Measurements from ENCODE around the gene PCCA. TPM values are rescaled to one million over a fixed set of nuclear protein-coding genes. Genes with fewer than 3 reads are reported as not detected.

Gene PCCA
- total and polyA plus RNA-seq, 5 donors: 35.6 to 56.2 (median 54.6) TPM

- ATAC-seq (no peak), DNase-seq (no peak)
- Histone ChIP-seq H3K4me3 (ENCODE audit: low read length) (no peak overlapping the region), H3K27me3 (ENCODE audit: control insufficient read depth, insufficient read depth) (no peaks in the 10 kb centered on the region), H3K4me1 (ENCODE audit: control insufficient read depth, insufficient read depth, low read length) (no peaks in the 10 kb centered on the region), H3K27ac (ENCODE audit: low read length) (no peak overlapping the region), H3K9me3 (ENCODE audit: control insufficient read depth, low read length) (no peaks in the 10 kb centered on the region)
- intact Hi-C loops (cut with DNase I): no loop called here
- WGBS: 83% methylated on average over 3 of the region's 3 CpGs
Observed at GRCh38 chr13:100196375-100196774, 107.5 kb downstream of the PCCA start.

GRCh38 chr13:100197116-100197515 is 108.2 kb downstream of the PCCA start:
- Histone ChIP-seq H3K27me3 (ENCODE audit: control insufficient read depth, insufficient read depth) (no peaks in the 10 kb centered on the region), H3K4me1 (ENCODE audit: control insufficient read depth, insufficient read depth, low read length) (no peaks in the 10 kb centered on the region), H3K4me3 (ENCODE audit: low read length) (no peak overlapping the region), H3K9me3 (ENCODE audit: control insufficient read depth, low read length) (no peaks in the 10 kb centered on the region), H3K27ac (ENCODE audit: low read length) (no peak overlapping the region)
- ATAC-seq (no peak), DNase-seq (no peak)
- 100% methylated on average over 1 of the region's 1 CpG for WGBS
- intact Hi-C loops (cut with DNase I): no loop called here

- H3K27me3 ChIP-seq (ENCODE audit: control insufficient read depth, insufficient read depth): no peaks in the 10 kb centered on the region
- no peak overlapping the region for H3K4me3 ChIP-seq (ENCODE audit: low read length)
- 75% methylated on average over 5 of the region's 5 CpGs for WGBS
- no peaks in the 10 kb centered on the region for H3K9me3 ChIP-seq (ENCODE audit: control insufficient read depth, low read length)
- intact Hi-C loops (cut with DNase I): no loop called here
- peak in 1 of 2 donors; percentile 24 for ATAC-seq
- H3K27ac ChIP-seq (ENCODE audit: low read length): no peak overlapping the region
- no peaks in the 10 kb centered on the region for H3K4me1 ChIP-seq (ENCODE audit: control insufficient read depth, insufficient read depth, low read length)
- DNase-seq: no peak
Observed at GRCh38 chr13:100197591-100198365, 108.9 kb downstream of the PCCA start.

- Histone ChIP-seq H3K9me3 (ENCODE audit: control insufficient read depth, low read length) (no peaks in the 10 kb centered on the region), H3K4me3 (ENCODE audit: low read length) (no peak overlapping the region), H3K4me1 (ENCODE audit: control insufficient read depth, insufficient read depth, low read length) (no peaks in the 10 kb centered on the region), H3K27ac (ENCODE audit: low read length) (no peak overlapping the region), H3K27me3 (ENCODE audit: control insufficient read depth, insufficient read depth) (no peaks in the 10 kb centered on the region)
- DNase-seq (no peak), ATAC-seq (no peak)
- intact Hi-C loops (cut with DNase I): no loop called here
- WGBS: 71% methylated on average over 6 of the region's 6 CpGs
Observed at GRCh38 chr13:100203696-100204367, 114.9 kb downstream of the PCCA start.

GRCh38 chr13:100208002-100208401 is 119.1 kb downstream of the PCCA start:
- no peaks in the 10 kb centered on the region for H3K4me1 ChIP-seq (ENCODE audit: control insufficient read depth, insufficient read depth, low read length)
- no peaks in the 10 kb centered on the region for H3K27me3 ChIP-seq (ENCODE audit: control insufficient read depth, insufficient read depth)
- no peak for DNase-seq
- no peak for ATAC-seq
- H3K27ac ChIP-seq (ENCODE audit: low read length): no peak overlapping the region
- 93% methylated on average over 4 of the region's 4 CpGs for WGBS
- no peaks in the 10 kb centered on the region for H3K9me3 ChIP-seq (ENCODE audit: control insufficient read depth, low read length)
- intact Hi-C loops (cut with DNase I): no loop called here
- H3K4me3 ChIP-seq (ENCODE audit: low read length): no peak overlapping the region

GRCh38 chr13:100208626-100209025 is 119.7 kb downstream of the PCCA start:
- 85% methylated on average over 2 of the region's 2 CpGs for WGBS
- H3K27me3 ChIP-seq (ENCODE audit: control insufficient read depth, insufficient read depth): no peaks in the 10 kb centered on the region
- DNase-seq: no peak
- intact Hi-C loops (cut with DNase I): no loop called here
- no peak overlapping the region for H3K27ac ChIP-seq (ENCODE audit: low read length)
- no peak for ATAC-seq
- no peak overlapping the region for H3K4me3 ChIP-seq (ENCODE audit: low read length)
- H3K4me1 ChIP-seq (ENCODE audit: control insufficient read depth, insufficient read depth, low read length): no peaks in the 10 kb centered on the region
- no peaks in the 10 kb centered on the region for H3K9me3 ChIP-seq (ENCODE audit: control insufficient read depth, low read length)

- 88% methylated on average over 8 of the region's 8 CpGs for WGBS
- Histone ChIP-seq H3K27ac (ENCODE audit: low read length) (no peak overlapping the region), H3K9me3 (ENCODE audit: control insufficient read depth, low read length) (no peaks in the 10 kb centered on the region), H3K4me3 (ENCODE audit: low read length) (no peak overlapping the region), H3K4me1 (ENCODE audit: control insufficient read depth, insufficient read depth, low read length) (no peaks in the 10 kb centered on the region), H3K27me3 (ENCODE audit: control insufficient read depth, insufficient read depth) (no peaks in the 10 kb centered on the region)
- DNase-seq (no peak), ATAC-seq (no peak)
- intact Hi-C loops (cut with DNase I): no loop called here
Observed at GRCh38 chr13:100209857-100210825, 121.2 kb downstream of the PCCA start.

- 78% methylated on average over 4 of the region's 4 CpGs for WGBS
- Histone ChIP-seq H3K27ac (ENCODE audit: low read length) (no peak overlapping the region), H3K9me3 (ENCODE audit: control insufficient read depth, low read length) (no peaks in the 10 kb centered on the region), H3K4me1 (ENCODE audit: control insufficient read depth, insufficient read depth, low read length) (no peaks in the 10 kb centered on the region), H3K4me3 (ENCODE audit: low read length) (no peak overlapping the region), H3K27me3 (ENCODE audit: control insufficient read depth, insufficient read depth) (no peaks in the 10 kb centered on the region)
- no peak for ATAC-seq
- DNase-seq: no peak
- intact Hi-C loops (cut with DNase I): no loop called here
Observed at GRCh38 chr13:100211016-100211710, 122.3 kb downstream of the PCCA start.

- Histone ChIP-seq H3K4me1 (ENCODE audit: control insufficient read depth, insufficient read depth, low read length) (no peaks in the 10 kb centered on the region), H3K9me3 (ENCODE audit: control insufficient read depth, low read length) (no peaks in the 10 kb centered on the region), H3K27me3 (ENCODE audit: control insufficient read depth, insufficient read depth) (no peaks in the 10 kb centered on the region), H3K4me3 (ENCODE audit: low read length) (no peak overlapping the region), H3K27ac (ENCODE audit: low read length) (no peak overlapping the region)
- intact Hi-C loops (cut with DNase I): no loop called here
- ATAC-seq: no peak
- WGBS: 76% methylated on average over 2 of the region's 2 CpGs
- DNase-seq: no peak
Observed at GRCh38 chr13:100212904-100213553, 124.1 kb downstream of the PCCA start.

- WGBS: 98% methylated on average over 2 of the region's 2 CpGs
- H3K4me3 ChIP-seq (ENCODE audit: low read length): no peak overlapping the region
- ATAC-seq (no peak), DNase-seq (no peak)
- H3K27me3 ChIP-seq (ENCODE audit: control insufficient read depth, insufficient read depth): no peaks in the 10 kb centered on the region
- H3K27ac ChIP-seq (ENCODE audit: low read length): no peak overlapping the region
- no peaks in the 10 kb centered on the region for H3K4me1 ChIP-seq (ENCODE audit: control insufficient read depth, insufficient read depth, low read length)
- no peaks in the 10 kb centered on the region for H3K9me3 ChIP-seq (ENCODE audit: control insufficient read depth, low read length)
- intact Hi-C loops (cut with DNase I): no loop called here
Observed at GRCh38 chr13:100213576-100213975, 124.7 kb downstream of the PCCA start.
